ENCODE data around the gene HTR3E.
"Not testable (repeated sequence)": the region's sequence is repeated elsewhere in the genome, so short reads cannot be mapped to it uniquely, and the experiment has no call there.

Gene HTR3E

GRCh38 chr3:184117636-184118035, 20.8 kb downstream of the HTR3E start:
- no peak for DNase-seq

DNA sequence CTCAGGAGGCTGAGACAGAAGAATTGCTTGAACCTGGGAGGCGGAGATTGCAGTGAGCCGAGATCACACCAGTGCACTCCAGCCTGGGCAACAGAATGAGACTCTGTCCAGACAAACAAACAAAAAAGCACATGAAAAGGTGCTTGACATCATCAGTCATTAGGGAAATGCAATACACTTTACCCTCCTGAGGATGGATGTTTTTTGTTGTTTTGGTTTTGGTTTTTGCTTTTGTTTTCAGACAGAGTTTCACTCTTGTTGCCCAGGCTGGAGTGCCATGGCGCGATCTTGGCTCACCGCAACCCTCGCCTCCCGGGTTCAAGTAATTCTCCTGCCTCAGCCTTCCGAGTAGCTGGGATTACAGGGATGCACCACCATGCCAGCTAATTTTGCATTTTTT, 24.2 kb downstream of the HTR3E start:
- not testable (repeated sequence) for DNase-seq

DNA sequence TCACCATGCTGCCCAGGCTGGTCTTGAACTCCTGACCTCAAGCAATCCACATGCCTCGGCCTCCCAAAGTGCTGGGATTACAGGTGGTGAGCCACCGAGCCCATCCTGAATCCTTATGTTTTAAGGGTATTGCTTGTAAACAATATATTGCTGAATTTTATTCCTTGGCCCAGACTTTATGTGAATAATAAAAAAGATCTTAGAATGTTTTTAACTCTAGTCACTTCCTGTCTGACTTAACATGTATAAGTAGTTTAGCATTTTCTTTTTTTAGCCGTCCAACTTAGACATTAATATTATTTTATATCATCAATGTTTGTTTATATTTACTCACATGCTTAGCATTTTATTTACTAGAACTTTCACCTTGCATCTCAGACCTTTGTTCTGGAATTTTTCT, 29.1 kb downstream of the HTR3E start:
- DNase-seq: no peak

- no peak for DNase-seq
Observed at GRCh38 chr3:184129012-184129411, 32.1 kb downstream of the HTR3E start.

- DNase-seq: no peak
Observed at GRCh38 chr3:184132945-184133344, 36.1 kb downstream of the HTR3E start.

GRCh38 chr3:184133840-184134745, 37.2 kb downstream of the HTR3E start:
- DNase-seq: peak; percentile 76

DNA sequence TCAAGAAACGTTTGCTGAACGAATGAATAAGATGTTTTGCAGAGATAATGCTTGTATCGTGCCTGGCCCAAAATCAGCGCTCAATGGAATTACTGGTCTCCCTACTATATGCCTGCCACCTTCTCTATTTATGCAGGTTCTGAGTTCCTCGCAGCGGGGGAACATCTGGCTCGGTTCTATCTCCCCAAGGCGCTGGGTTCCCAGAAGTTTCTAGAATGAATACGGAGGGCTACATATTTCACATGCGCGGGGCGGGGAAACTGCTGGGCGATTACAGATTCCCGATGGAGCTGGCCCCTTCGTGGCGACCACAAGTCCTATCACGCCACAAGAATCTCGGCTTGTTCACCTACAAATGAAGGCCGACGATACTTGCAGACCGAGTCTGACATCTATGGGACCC, 37.9 kb downstream of the HTR3E start:
- DNase-seq: no peak

DNA sequence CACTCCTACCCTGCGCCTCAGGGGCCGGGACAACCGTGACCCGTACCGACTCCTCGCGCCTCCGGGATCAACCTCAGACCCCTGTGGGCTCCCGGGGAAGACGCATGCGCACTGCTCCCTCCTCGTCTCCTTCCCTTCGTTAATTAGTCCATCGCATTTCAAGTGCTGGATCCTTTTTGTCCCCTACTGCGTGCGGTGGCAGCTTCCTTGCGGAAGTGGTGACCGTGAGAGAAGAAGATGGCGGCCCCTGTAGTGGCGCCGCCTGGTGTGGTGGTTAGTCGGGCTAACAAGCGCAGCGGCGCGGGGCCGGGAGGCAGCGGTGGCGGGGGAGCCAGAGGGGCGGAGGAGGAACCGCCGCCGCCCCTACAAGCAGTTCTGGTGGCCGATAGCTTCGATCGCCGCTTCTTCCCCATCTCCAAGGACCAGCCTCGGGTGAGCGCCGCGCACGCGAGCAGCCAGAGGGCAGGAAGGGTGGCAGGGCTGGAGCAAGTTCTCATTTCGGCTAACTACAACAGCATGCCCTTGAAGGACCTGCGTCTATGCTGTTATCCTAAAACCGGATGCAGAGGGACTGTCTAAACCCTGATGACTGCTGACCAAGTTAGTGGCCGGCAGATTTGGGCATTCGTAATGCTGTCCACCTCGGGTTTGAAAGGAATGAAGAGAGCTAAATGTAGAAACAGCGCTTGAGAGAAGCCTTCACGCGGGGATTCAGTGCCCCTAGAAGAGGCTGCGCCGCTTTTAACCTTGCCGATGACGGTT, 38.5 kb downstream of the HTR3E start, which contains the start of gene EIF2B5:
TSS of gene EIF2B5 (plus strand) at position 210 of the 762 bp plus-strand sequence. CDS start at position 238, 28 bp downstream.
- peak; percentile 91 for DNase-seq

DNA sequence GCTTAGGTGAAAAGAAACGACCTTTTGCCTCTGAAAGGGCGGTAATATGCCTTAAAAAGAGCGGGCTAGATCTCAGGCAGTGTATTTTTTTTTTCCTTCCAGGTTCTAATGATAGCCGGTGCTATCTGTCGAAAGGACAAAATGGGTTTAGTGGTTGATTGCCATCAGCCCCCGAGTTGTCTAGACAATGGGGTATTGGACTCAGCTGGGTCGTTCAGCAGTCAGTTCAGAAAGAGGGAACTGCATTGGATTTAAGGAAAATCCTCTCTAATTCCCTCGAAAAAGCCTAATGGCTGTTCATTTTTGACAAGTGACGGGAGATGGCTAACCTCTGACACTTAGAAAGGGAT, 39.0 kb downstream of the HTR3E start:
- no peak for DNase-seq

GRCh38 chr3:184140436-184140835, 43.6 kb downstream of the HTR3E start:
- DNase-seq: no peak

DNA sequence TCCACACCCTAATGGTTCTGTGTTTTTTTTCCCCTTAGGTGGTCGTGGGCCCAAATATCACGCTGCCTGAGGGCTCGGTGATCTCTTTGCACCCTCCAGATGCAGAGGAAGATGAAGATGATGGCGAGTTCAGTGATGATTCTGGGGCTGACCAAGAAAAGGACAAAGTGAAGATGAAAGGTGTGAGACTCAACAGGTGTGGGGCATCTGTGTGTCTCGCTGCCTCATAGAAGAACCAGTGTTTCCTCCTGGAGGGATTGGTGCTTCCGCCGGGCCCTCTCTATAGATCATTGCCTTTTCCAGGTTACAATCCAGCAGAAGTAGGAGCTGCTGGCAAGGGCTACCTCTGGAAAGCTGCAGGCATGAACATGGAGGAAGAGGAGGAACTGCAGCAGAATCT, 45.3 kb downstream of the HTR3E start:
- no peak for DNase-seq

DNA sequence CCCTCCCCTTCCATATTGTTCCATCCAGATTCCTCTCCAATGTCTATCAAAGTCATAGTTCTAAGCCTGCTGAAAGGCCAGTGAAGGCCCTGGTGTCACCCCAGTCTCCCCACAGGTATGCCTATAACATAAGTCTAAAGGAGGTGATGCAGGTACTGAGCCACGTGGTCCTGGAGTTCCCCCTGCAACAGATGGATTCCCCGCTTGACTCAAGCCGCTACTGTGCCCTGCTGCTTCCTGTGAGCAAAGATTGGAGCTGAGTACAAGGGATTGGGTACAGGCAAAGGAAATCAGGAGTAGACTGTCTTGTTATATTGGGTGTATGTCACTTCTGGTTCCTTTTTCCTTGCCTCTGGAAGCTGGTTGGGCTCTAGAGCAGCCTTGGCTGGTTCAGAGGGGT, 46.5 kb downstream of the HTR3E start:
- DNase-seq: no peak

DNA sequence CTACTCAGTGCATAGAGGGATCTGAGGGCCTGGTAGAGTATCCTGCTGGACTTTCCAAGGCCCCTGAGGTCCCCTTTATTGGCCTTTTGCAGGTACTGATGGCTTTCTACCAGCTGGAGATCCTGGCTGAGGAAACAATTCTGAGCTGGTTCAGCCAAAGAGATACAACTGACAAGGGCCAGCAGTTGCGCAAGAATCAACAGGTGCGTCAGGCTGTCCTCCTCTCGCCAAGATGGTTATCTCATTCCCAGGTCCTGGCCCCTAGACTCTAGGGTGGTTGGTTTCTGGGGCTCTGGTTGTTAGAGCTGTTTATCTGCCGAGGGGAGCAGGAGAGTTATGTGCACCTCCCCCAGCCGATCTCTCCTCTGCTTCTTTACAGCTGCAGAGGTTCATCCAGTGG, 47.6 kb downstream of the HTR3E start:
- no peak for DNase-seq

- peak in 1 of 2 donors; percentile 13 for DNase-seq
Observed at GRCh38 chr3:184145111-184145524, 48.3 kb downstream of the HTR3E start.

DNA sequence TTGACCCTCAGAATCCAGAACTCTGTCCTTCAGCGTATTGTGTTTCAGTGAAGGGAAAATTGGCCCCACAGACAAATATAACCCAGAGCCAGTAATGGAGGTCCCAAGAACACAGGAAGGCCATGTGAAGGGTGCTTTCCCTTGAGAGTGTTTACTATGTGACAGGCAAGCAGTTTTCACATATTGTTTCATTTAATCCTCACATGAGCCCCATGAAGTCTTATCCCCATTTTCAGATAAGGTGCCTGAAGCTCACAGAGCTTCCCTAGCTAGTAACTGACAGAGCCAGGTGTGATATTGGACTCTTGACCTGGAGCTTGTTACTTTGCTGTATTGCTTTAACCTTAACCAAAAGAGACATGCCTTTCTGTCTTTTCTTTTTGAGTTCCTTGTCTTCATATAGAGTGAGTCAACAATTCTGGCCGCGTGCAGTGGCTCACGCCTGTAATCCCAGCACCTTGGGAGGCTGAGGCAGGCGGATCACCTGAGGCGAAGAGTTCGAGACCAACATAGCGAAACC, 48.9 kb downstream of the HTR3E start:
- no peak for DNase-seq

DNA sequence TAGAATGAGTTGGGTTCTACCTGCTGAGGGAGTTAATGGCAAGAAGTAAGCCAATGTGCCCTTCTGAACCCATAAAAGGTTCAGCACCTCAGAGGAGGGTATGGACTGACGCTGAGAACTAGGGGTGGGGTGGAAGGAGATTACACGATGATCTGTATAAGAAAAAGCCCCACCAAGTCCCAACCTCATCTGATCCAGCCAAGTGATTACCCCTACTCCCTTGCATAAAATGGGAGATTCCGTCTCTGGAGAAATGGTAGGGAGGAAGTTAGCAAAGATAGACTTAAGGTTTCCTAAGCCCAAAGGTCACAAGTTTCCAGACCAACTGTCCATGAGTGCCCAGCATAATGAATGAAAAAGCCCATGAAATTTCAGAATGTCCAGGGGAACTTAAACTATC, 51.2 kb downstream of the HTR3E start:
- DNase-seq: no peak

- DNase-seq: no peak
Observed at GRCh38 chr3:184149123-184149522, 52.3 kb downstream of the HTR3E start.

- not testable (repeated sequence) for DNase-seq
Observed at GRCh38 chr3:184149770-184150169, 52.9 kb downstream of the HTR3E start.

DNA sequence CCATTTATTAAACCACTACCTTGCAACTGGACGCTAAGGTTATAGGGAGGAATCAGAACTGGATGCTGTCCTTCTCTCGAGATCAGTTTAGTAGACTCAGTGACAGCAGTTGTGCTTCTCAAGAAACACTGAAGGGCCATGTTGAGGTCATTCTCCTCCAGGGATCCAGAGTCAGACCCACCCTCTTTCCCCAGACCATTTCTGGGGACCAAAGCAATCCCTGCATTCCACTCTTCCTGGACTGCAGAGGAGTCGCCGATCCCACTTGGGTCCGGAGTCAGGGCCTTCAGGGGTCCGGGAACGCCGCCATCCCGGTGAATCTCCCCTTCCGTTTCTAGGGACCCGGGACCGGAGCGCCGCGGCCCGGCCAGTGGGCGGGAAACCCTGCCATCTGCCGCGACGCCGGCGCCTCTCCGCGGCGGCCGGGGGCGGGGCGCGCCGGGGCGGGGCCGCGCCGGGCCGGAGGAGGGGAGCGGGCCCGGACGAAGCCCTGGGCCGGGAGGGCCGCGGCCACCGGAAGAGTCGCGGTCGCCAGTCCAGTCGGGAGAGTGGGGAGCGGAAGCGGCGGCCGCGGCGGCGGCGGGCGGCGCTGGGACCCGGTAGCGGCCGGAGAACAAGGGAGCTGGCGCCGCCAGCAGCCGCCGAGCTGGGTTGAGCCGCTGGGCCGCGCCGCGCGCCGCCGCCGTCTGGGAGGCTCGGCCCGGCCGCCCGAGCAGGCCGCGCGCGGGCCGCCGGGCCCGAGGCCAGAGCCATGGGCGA, 58.2 kb downstream of the HTR3E start, which contains the start of gene DVL3:
TSS of gene DVL3 (plus strand) at position 493 of the 759 bp plus-strand sequence. CDS start at position 752, 259 bp downstream.
- DNase-seq: peak; percentile 59 to 65

GRCh38 chr3:184155644-184156521, 59.0 kb downstream of the HTR3E start:
- peak in 1 of 2 donors; percentile 28 for DNase-seq

GRCh38 chr3:184156522-184156955, 59.7 kb downstream of the HTR3E start:
- DNase-seq: peak; percentile 56 to 57

All from hippocampal formation (tissue), 2 donors.